H1 (cell line): ENCODE measurements around the gene DHX9. TPM values are rescaled to one million over a fixed set of nuclear protein-coding genes. Genes with fewer than 3 reads are reported as not detected.
A peak's percentile ranks its signal among the peaks of the same experiment; 100 is the strongest.

Source experiments
- CTCF ChIA-PET: fragments of 300-600 bp; sonication (Branson Sonifier 250); formaldehyde crosslinking; loops from one replicate; lab custom pipeline; 2021; ENCODE audit not compliant: partially characterized antibody; lab: Charles Lee
- POLR2A ChIA-PET: fragments of 300-600 bp; sonication (Branson Sonifier 250); formaldehyde crosslinking; loops from one replicate; lab custom pipeline; 2021; ENCODE audit warnings: inconsistent platforms; ENCODE audit not compliant: partially characterized antibody; lab: Charles Lee
- DNase-seq, 2 experiments: peaks; one replicate each; pipeline versions ENCODE4 v3.0.0 to v3.0.0-alpha.2; 2010 to 2022; ENCODE audit warnings: low spot score in 2 of 2, low read depth in 1 of 2, mixed read lengths in 1 of 2
- FAIRE-seq: peaks from 2 replicates; lab custom pipeline; 2011; peaks lifted over from hg19 to GRCh38; lab: Jason Lieb, UNC
- H2AFZ ChIP-seq: 2 replicates; pipeline ENCODE4 v1.8.1; 2012; ENCODE audit warnings: low read length, inconsistent platforms
- H2AK5ac ChIP-seq: 2 replicates; pipeline ENCODE4 v1.6.1; 2013; ENCODE audit warnings: low read depth, low read length
- H2BK120ac ChIP-seq: replicated peaks from 2 replicates; pipeline ENCODE3; 2013; ENCODE audit warnings: low read depth, low read length, inconsistent platforms
- H2BK12ac ChIP-seq: 2 replicates; pipeline ENCODE4 v1.6.1; 2013; ENCODE audit warnings: low read depth, low read length
- H2BK15ac ChIP-seq: 2 replicates; pipeline ENCODE4 v1.6.1; 2013; ENCODE audit warnings: low read length
- H2BK20ac ChIP-seq: 2 replicates; pipeline ENCODE4 v1.6.1; 2013; ENCODE audit warnings: low read length
- H2BK5ac ChIP-seq: 2 replicates; pipeline ENCODE4 v1.6.1; 2013; ENCODE audit warnings: low read depth, low read length
- H3K14ac ChIP-seq: 2 replicates; pipeline ENCODE4 v1.6.1; 2013; ENCODE audit warnings: inconsistent platforms; ENCODE audit not compliant: insufficient read length
- H3K18ac ChIP-seq: 2 replicates; pipeline ENCODE4 v1.6.1; 2013; ENCODE audit warnings: low read length; ENCODE audit errors: extremely low read depth
- H3K23ac ChIP-seq: 2 replicates; pipeline ENCODE4 v1.6.1; 2013; ENCODE audit warnings: inconsistent platforms; ENCODE audit not compliant: insufficient read length
- H3K23me2 ChIP-seq: 2 replicates; pipeline ENCODE4 v1.6.1; 2013; ENCODE audit warnings: low read depth, low read length
- H3K27ac ChIP-seq: 2 replicates; pipeline ENCODE4 v1.6.1; 2011; ENCODE audit warnings: low read depth, low read length, inconsistent platforms
- H3K27me3 ChIP-seq, 4 experiments: replicated peaks in 1 of 4; 1 replicate in 1 of 4; 2 replicates in 3 of 4; pipeline versions ENCODE4 v1.6.1 to v1.8.1; 2011 to 2013; ENCODE audit warnings: low read length in 3 of 4, mild to moderate bottlenecking in 3 of 4, inconsistent platforms in 2 of 4, mixed read lengths in 2 of 4, moderate library complexity in 1 of 4; ENCODE audit not compliant: control insufficient read depth in 3 of 4, insufficient read depth in 3 of 4; ENCODE audit errors: extremely low read depth in 1 of 4
- H3K36me3 ChIP-seq, 4 experiments: 2 replicates each; pipeline versions ENCODE4 v1.6.1 to v1.8.1; 2011 to 2013; ENCODE audit warnings: mild to moderate bottlenecking in 4 of 4, low read length in 3 of 4, moderate library complexity in 2 of 4, control low read depth in 1 of 4, inconsistent platforms in 1 of 4; ENCODE audit not compliant: insufficient read depth in 4 of 4, control insufficient read depth in 2 of 4
- H3K4ac ChIP-seq: replicated peaks from 2 replicates; pipeline ENCODE3; 2013; ENCODE audit warnings: low read length, low read depth, mixed read lengths, inconsistent platforms; ENCODE audit not compliant: insufficient read length
- H3K4me1 ChIP-seq, 4 experiments: replicated peaks in 1 of 4; 1 replicate in 1 of 4; 2 replicates in 3 of 4; pipeline versions ENCODE4 v1.6.1 to v1.8.1; 2011 to 2013; ENCODE audit warnings: low read length in 3 of 4, inconsistent platforms in 2 of 4, mixed read lengths in 1 of 4; ENCODE audit not compliant: insufficient read depth in 4 of 4, control insufficient read depth in 3 of 4
- H3K4me2 ChIP-seq, 2 experiments: 2 replicates each; pipeline versions ENCODE4 v1.6.1 to v1.8.1; 2011 to 2013; ENCODE audit warnings: low read depth in 2 of 2, low read length in 2 of 2, control low read depth in 1 of 2, inconsistent platforms in 1 of 2, mild to moderate bottlenecking in 1 of 2; ENCODE audit not compliant: insufficient read depth in 1 of 2
- H3K4me3 ChIP-seq, 4 experiments: fragments of 200-600, 300-600 bp in 1 of 4; sonication (generic), shearing (Covaris generic), sonication (Bioruptor Twin) in 1 of 4; 2 replicates each; pipeline versions ENCODE4 v1.5.1 to v1.8.1; 2011 to 2016; ENCODE audit warnings: low read length in 4 of 4, low read depth in 3 of 4, control low read depth in 2 of 4, inconsistent platforms in 2 of 4, mild to moderate bottlenecking in 2 of 4, mixed read lengths in 1 of 4, moderate library complexity in 1 of 4; ENCODE audit not compliant: insufficient read depth in 2 of 4; ENCODE audit errors: extremely low read depth in 1 of 4
- H3K56ac ChIP-seq: replicated peaks from 2 replicates; pipeline ENCODE3; 2013; ENCODE audit warnings: low read depth, mild to moderate bottlenecking, mixed read lengths, low read length, inconsistent platforms; ENCODE audit not compliant: insufficient read length
- H3K79me1 ChIP-seq: 2 replicates; pipeline ENCODE4 v1.6.1; 2013; ENCODE audit warnings: low read depth, low read length, control low read depth
- H3K79me2 ChIP-seq, 2 experiments: 2 replicates each; pipeline versions ENCODE4 v1.6.1 to v1.8.1; 2012 to 2013; ENCODE audit warnings: low read length in 2 of 2, mild to moderate bottlenecking in 2 of 2, inconsistent platforms in 1 of 2; ENCODE audit not compliant: insufficient read depth in 2 of 2, control insufficient read depth in 1 of 2
- H3K9ac ChIP-seq, 4 experiments: replicated peaks in 1 of 4; 1 replicate in 1 of 4; 2 replicates in 3 of 4; pipeline versions ENCODE4 v1.6.1 to v1.8.1; 2011 to 2013; ENCODE audit warnings: low read depth in 3 of 4, low read length in 3 of 4, control low read depth in 2 of 4, mild to moderate bottlenecking in 2 of 4, moderate library complexity in 2 of 4, inconsistent platforms in 1 of 4; ENCODE audit errors: extremely low read depth in 1 of 4
- H3K9me3 ChIP-seq, 2 experiments: 2 replicates each; pipeline versions ENCODE4 v1.6.1 to v1.8.1; 2012 to 2013; ENCODE audit warnings: mild to moderate bottlenecking in 2 of 2, moderate library complexity in 2 of 2, control low read depth in 1 of 2, inconsistent platforms in 1 of 2, low read depth in 1 of 2, low read length in 1 of 2, mixed read lengths in 1 of 2; ENCODE audit not compliant: insufficient read depth in 2 of 2
- H4K20me1 ChIP-seq, 2 experiments: replicated peaks in 1 of 2; 2 replicates each; pipeline versions ENCODE3 to v1.8.1; 2011 to 2013; ENCODE audit warnings: inconsistent platforms in 2 of 2, low read length in 2 of 2, mild to moderate bottlenecking in 1 of 2; ENCODE audit not compliant: insufficient read depth in 2 of 2, control insufficient read depth in 1 of 2
- H4K5ac ChIP-seq: 2 replicates; pipeline ENCODE4 v1.6.1; 2013; ENCODE audit warnings: low read length, low read depth, mixed read lengths, inconsistent platforms; ENCODE audit not compliant: insufficient read length
- H4K8ac ChIP-seq: 2 replicates; pipeline ENCODE4 v1.8.0; 2013; ENCODE audit warnings: mild to moderate bottlenecking, moderate library complexity, low read length, inconsistent platforms; ENCODE audit not compliant: insufficient read depth; ENCODE audit errors: extremely low read depth
- H4K91ac ChIP-seq: replicated peaks from 2 replicates; pipeline ENCODE3; 2013; ENCODE audit warnings: low read length, mixed read lengths, inconsistent platforms; ENCODE audit not compliant: insufficient read length
- CEBPB ChIP-seq: IDR thresholded peaks from 2 replicates; pipeline ENCODE4 v1.6.1; 2012; ENCODE audit warnings: low read depth, low read length
- EP300 ChIP-seq, 2 experiments: IDR thresholded peaks; 1 replicate in 1 of 2; 2 replicates in 1 of 2; pipeline ENCODE4 v1.6.1; 2011 to 2012; ENCODE audit warnings: low read depth in 2 of 2, low read length in 2 of 2, mild to moderate bottlenecking in 2 of 2, borderline replicate concordance in 1 of 2, inconsistent platforms in 1 of 2, moderate library complexity in 1 of 2
- GTF2F1 ChIP-seq: IDR thresholded peaks from 2 replicates; pipeline ENCODE4 v1.6.1; 2012; ENCODE audit warnings: low read depth, low read length, improper control_type of control experiment, borderline replicate concordance
- KDM4A ChIP-seq: IDR thresholded peaks from one replicate; pipeline ENCODE4 v1.7.1; 2012; ENCODE audit warnings: low read depth, mild to moderate bottlenecking, moderate library complexity, low read length, inconsistent platforms; ENCODE audit not compliant: severe bottlenecking
- MAFK ChIP-seq: IDR thresholded peaks from 2 replicates; pipeline ENCODE4 v1.6.1; 2012; ENCODE audit warnings: low read depth, mild to moderate bottlenecking, improper control_type of control experiment, low read length
- NANOG ChIP-seq: IDR thresholded peaks from 2 replicates; pipeline ENCODE4 v1.6.1; 2011; ENCODE audit warnings: low read length, low read depth, mild to moderate bottlenecking, inconsistent platforms; ENCODE audit not compliant: insufficient read depth, poor library complexity, severe bottlenecking
- PHF8 ChIP-seq: fragments of 200-600 bp; sonication (generic); conservative IDR thresholded peaks from 2 replicates; pipeline ENCODE4 v1.7.1; 2012; ENCODE audit warnings: low read depth, mild to moderate bottlenecking, inconsistent platforms, low read length, moderate library complexity
- POLR2A ChIP-seq, 2 experiments: IDR thresholded peaks; 1 replicate in 1 of 2; 2 replicates in 1 of 2; pipeline ENCODE4 v1.6.1; 2011; ENCODE audit warnings: low read depth in 2 of 2, low read length in 2 of 2, mild to moderate bottlenecking in 2 of 2; ENCODE audit errors: control extremely low read depth in 1 of 2
- POLR2AphosphoS5 ChIP-seq: IDR thresholded peaks from 2 replicates; pipeline ENCODE4 v1.6.1; 2011; ENCODE audit warnings: low read depth, low read length
- RAD21 ChIP-seq, 2 experiments: IDR thresholded peaks in 1 of 2; conservative IDR thresholded peaks in 1 of 2; 2 replicates each; pipeline ENCODE4 v1.6.1; 2011; ENCODE audit warnings: low read depth in 2 of 2, low read length in 2 of 2, improper control_type of control experiment in 1 of 2, inconsistent platforms in 1 of 2, mild to moderate bottlenecking in 1 of 2, moderate library complexity in 1 of 2
- RXRA ChIP-seq: IDR thresholded peaks from 2 replicates; pipeline ENCODE4 v1.6.1; 2011; ENCODE audit warnings: low read depth, mild to moderate bottlenecking, low read length, moderate library complexity; ENCODE audit not compliant: insufficient read depth
- SIX5 ChIP-seq: IDR thresholded peaks from 2 replicates; pipeline ENCODE4 v1.6.1; 2011; ENCODE audit warnings: mild to moderate bottlenecking, low read depth, low read length
- WGBS, 2 experiments: shearing (Covaris generic) in 1 of 2; methylation state at CpG; one replicate each; pipeline versions ENCODE4 v1.1.6 to v1.1.7; 2013 to 2015; ENCODE audit warnings: low lambda C conversion rate in 2 of 2, mixed read lengths in 2 of 2, inconsistent platforms in 1 of 2, low coverage in 1 of 2, missing lambda C conversion rate in 1 of 2; ENCODE audit not compliant: insufficient replicate concordance in 2 of 2, insufficient coverage in 1 of 2, insufficient read length in 1 of 2; ENCODE audit errors: extremely low coverage in 1 of 2, missing lambda C conversion rate in 1 of 2; 5-methylcytosine and 5-hydroxymethylcytosine counted together
- polyA plus RNA-seq, 7 experiments: library from polyadenylated mRNA; depleted of rRNA in 3 of 7; stranded (reverse) in 5 of 7; unstranded in 2 of 7; fragments of >200 nt in 5 of 7; fragments of 200-250 nt in 2 of 7; gene quantifications; 1 replicate in 5 of 7; 2 replicates in 1 of 7; 4 replicates in 1 of 7; pipeline versions ENCODE4 v1.2.1 to v1.2.3, GENCODE V29; 2011 to 2013; ENCODE audit warnings: missing spikeins in 2 of 7, mixed read lengths in 2 of 7
- total RNA-seq: library from RNA; stranded (reverse); fragmentation: NEBNext Ultra II Directional; extraction: Animal tissue kit (Norgen Biotek cat#: 25700); gene quantifications from 2 replicates; pipeline ENCODE4 v1.2.1, GENCODE V29; 2021

The DHX9 gene
- total and polyA plus RNA-seq, 2 of the 8 experiments (the other 6 are each of a cell fraction or from before 2014, with no cell fraction given), result 153 to 333 TPM

- no peak overlapping the region for H2BK5ac ChIP-seq
- no peaks in the 10 kb centered on the region; the same call in 1 of the 2 replicates for H3K23me2 ChIP-seq
- H3K18ac ChIP-seq, result no peak overlapping the region
- 93% methylated on average over 7 of the region's 7 CpGs; no CpG with 5 or more reads in 1 of the 2 experiments for WGBS, 2 experiments
- H3K36me3 ChIP-seq, result peaks cover 17 to 48% (median 42%) of the 10 kb centered on the region in 4 experiments; a peak in 7 of 8 replicates
- H2AK5ac ChIP-seq, result no peak overlapping the region
- no peaks in the 10 kb centered on the region for H3K79me1 ChIP-seq
- no peaks in the 10 kb centered on the region for H3K9me3 ChIP-seq
- no peak overlapping the region for H3K23ac ChIP-seq
- H3K4ac ChIP-seq, result no peak overlapping the region
- no peak overlapping the region for H2BK120ac ChIP-seq
- no peak overlapping the region for H3K56ac ChIP-seq
- H4K91ac ChIP-seq, result no peak overlapping the region
- POLR2A ChIA-PET, result interaction anchor here (1.1 to 4.7 kb wide), 20 partner anchors 8 to 390 kb away, joined by 3 to 52 read pairs (median 7); no protein-coding TSS in a partner anchor
- no peaks in the 10 kb centered on the region for H3K79me2 ChIP-seq
- CTCF ChIA-PET, result interaction anchor here (0.7 to 1.6 kb wide), 5 partner anchors 13 to 339 kb away, joined by 3 to 7 read pairs (median 4); no protein-coding TSS in a partner anchor
- FAIRE-seq, result no peak
- no peaks in the 10 kb centered on the region for H3K4me1 ChIP-seq
- no peak overlapping the region for H2BK15ac ChIP-seq
- no peak overlapping the region for H3K4me3 ChIP-seq
- peaks cover 6 to 10% of the 10 kb centered on the region in 2 experiments for H4K20me1 ChIP-seq
- H2BK12ac ChIP-seq, result no peak overlapping the region
- no peak overlapping the region for H3K27ac ChIP-seq
- no peaks in the 10 kb centered on the region for H3K27me3 ChIP-seq
- H4K8ac ChIP-seq, result no peak overlapping the region
- DNase-seq, result no peak
- no peak overlapping the region for H2BK20ac ChIP-seq
- no peak overlapping the region for H3K4me2 ChIP-seq
- no peak overlapping the region for H3K9ac ChIP-seq
- H3K14ac ChIP-seq, result no peak overlapping the region
- no peak overlapping the region for H4K5ac ChIP-seq
- no peak overlapping the region for H2AFZ ChIP-seq
- TF ChIP-seq PHF8, result no peak
- peak; percentile 52 to 63; a peak in 2 of 3 replicates for TF ChIP-seq POLR2A (IDR thresholded peaks at IDR 0.05; ENCODE audit: control extremely low read depth in 1 of 2, low read depth in 2 of 2, low read length in 2 of 2)
- TF ChIP-seq GTF2F1, result no peak
- TF ChIP-seq SIX5, result no peak
- no peak for TF ChIP-seq RAD21 (IDR thresholded peaks at IDR 0.05 in 1 of 2, conservative IDR thresholded peaks at IDR 0.05 in 1 of 2; ENCODE audit: low read depth in 2 of 2, low read length in 2 of 2)
- TF ChIP-seq POLR2AphosphoS5, result 0 out of 2 replicates have a peak, but pooled peaks have one; percentile 10
- no peak for TF ChIP-seq KDM4A
- TF ChIP-seq NANOG, result no peak
- TF ChIP-seq MAFK, result no peak
- no peak for TF ChIP-seq EP300 (IDR thresholded peaks at IDR 0.05; ENCODE audit: borderline replicate concordance in 1 of 2, low read depth in 2 of 2, low read length in 2 of 2)
- TF ChIP-seq CEBPB, result no peak
- TF ChIP-seq RXRA, result no peak
Measured at GRCh38 chr1:182888736-182889531, 49.8 kb downstream of the DHX9 start.
